ENCODE data around the gene CLTC. TPM values are rescaled to one million over a fixed set of nuclear protein-coding genes. Genes with fewer than 3 reads are reported as not detected.

Gene CLTC
- polyA plus RNA-seq, 2 of the 4 experiments (the other 2 are of a cell fraction), result 183 to 360 TPM

GRCh38 chr17:59671386-59671785 is 51.7 kb downstream of the CLTC start (continued):
- TF ChIP-seq BCL3 (IDR thresholded peaks at IDR 0.05) (no peak), HOXB5 (CRISPR knock-in tag; IDR thresholded peaks at IDR 0.05) (no peak), JUN (IDR thresholded peaks at IDR 0.05) (no peak)

GRCh38 chr17:59675231-59675630 is 55.5 kb downstream of the CLTC start:
- ChIA-PET POLR2A (interaction anchor here (1.8 kb wide), 1 partner anchor 32 kb away, joined by 6 read pairs; the partner anchor contains the start of genes PTRH2 and VMP1), CTCF (interaction anchor here (1.1 to 1.8 kb wide), 3 partner anchors 11 to 361 kb away, joined by 4 to 7 read pairs (median 4); no protein-coding TSS in a partner anchor)
- Histone ChIP-seq H3K4me2 (no peak overlapping the region), H3K9me3 (no peaks in the 10 kb centered on the region), H3K4me3 (no peak overlapping the region), H3K27ac (no peak overlapping the region), H3K4me1 (peaks cover 16% of the 10 kb centered on the region)
- DNase-seq (ENCODE audit: low read depth in 1 of 2, low spot score in 1 of 2) (no peak), ATAC-seq (no peak), FAIRE-seq (no peak)
- 79% methylated on average over 1 of the region's 1 CpG for WGBS (ENCODE audit: missing lambda C conversion rate)
- TF ChIP-seq RFX5 (IDR thresholded peaks at IDR 0.05), result no peak
- no peak for TF ChIP-seq TP53 (CRISPR knock-in tag; IDR thresholded peaks at IDR 0.05)
- TF ChIP-seq ZNF302 (CRISPR knock-in tag; IDR thresholded peaks at IDR 0.05), result no peak
- no peak for TF ChIP-seq POLR2A (IDR thresholded peaks at IDR 0.05; ENCODE audit: low read length)
- TF ChIP-seq RARB (CRISPR knock-in tag; IDR thresholded peaks at IDR 0.05), result no peak
- TF ChIP-seq PHF8 (IDR thresholded peaks at IDR 0.05; ENCODE audit: borderline replicate concordance, low read depth), result no peak
- TF ChIP-seq HOXA7 (CRISPR knock-in tag; IDR thresholded peaks at IDR 0.05), result no peak
- TF ChIP-seq HOXB13 (CRISPR knock-in tag; IDR thresholded peaks at IDR 0.05; ENCODE audit: low read depth), result no peak
- TF ChIP-seq HEYL (CRISPR knock-in tag; IDR thresholded peaks at IDR 0.05), result no peak
- TF ChIP-seq NFE2L2 (conservative IDR thresholded peaks at IDR 0.05; ENCODE audit: low read length), result no peak
- no peak for TF ChIP-seq RCOR1 (IDR thresholded peaks at IDR 0.05; ENCODE audit: low read depth, low read length)
- TF ChIP-seq USF2 (IDR thresholded peaks at IDR 0.05), result no peak
- no peak for TF ChIP-seq HES2 (IDR thresholded peaks at IDR 0.05)
- TF ChIP-seq CBX2 (IDR thresholded peaks at IDR 0.05; ENCODE audit: borderline replicate concordance, low read depth), result no peak
- TF ChIP-seq MAFK (IDR thresholded peaks at IDR 0.05; ENCODE audit: partially characterized antibody), result no peak

GRCh38 chr17:59676716-59677115 is 57.0 kb downstream of the CLTC start:
- ChIA-PET CTCF (interaction anchor here (0.8 to 1.8 kb wide), 3 partner anchors 10 to 15 kb away, joined by 3 to 4 read pairs (median 3); no protein-coding TSS in a partner anchor), POLR2A (no interaction called here)
- no peak for FAIRE-seq
- TF ChIP-seq HEYL (CRISPR knock-in tag; IDR thresholded peaks at IDR 0.05) (no peak), ZC3H11A (IDR thresholded peaks at IDR 0.05) (no peak), RAD21 (conservative IDR thresholded peaks at IDR 0.05 in 1 of 2, IDR thresholded peaks at IDR 0.05 in 1 of 2) (no peak), RFX5 (IDR thresholded peaks at IDR 0.05) (no peak), ZSCAN20 (CRISPR knock-in tag; IDR thresholded peaks at IDR 0.05) (no peak), CBX8 (IDR thresholded peaks at IDR 0.05) (no peak), TP53 (CRISPR knock-in tag; IDR thresholded peaks at IDR 0.05) (no peak)
- 91% methylated on average over 7 of the region's 7 CpGs for WGBS (ENCODE audit: missing lambda C conversion rate)
- ATAC-seq, result peak in 1 of 2 experiments; percentile 44; a peak in 3 of 6 replicates
- Histone ChIP-seq H3K4me2 (no peak overlapping the region), H3K9me3 (no peaks in the 10 kb centered on the region), H3K4me1 (peaks cover under 1% of the 10 kb centered on the region; the same call in 2 of the 3 replicates), H3K27ac (no peak overlapping the region), H3K4me3 (no peak overlapping the region)
- DNase-seq (ENCODE audit: low read depth in 1 of 2, low spot score in 1 of 2), result no peak
